ENCODE results near the gene SGMS1. TPM values are rescaled to one million over a fixed set of nuclear protein-coding genes. Genes with fewer than 3 reads are reported as not detected.

Gene SGMS1
- total and polyA plus RNA-seq, 2 donors (not counting 3 experiments of a cell fraction or from before 2014, with no cell fraction given), result 9.7 to 23.7 TPM

DNA sequence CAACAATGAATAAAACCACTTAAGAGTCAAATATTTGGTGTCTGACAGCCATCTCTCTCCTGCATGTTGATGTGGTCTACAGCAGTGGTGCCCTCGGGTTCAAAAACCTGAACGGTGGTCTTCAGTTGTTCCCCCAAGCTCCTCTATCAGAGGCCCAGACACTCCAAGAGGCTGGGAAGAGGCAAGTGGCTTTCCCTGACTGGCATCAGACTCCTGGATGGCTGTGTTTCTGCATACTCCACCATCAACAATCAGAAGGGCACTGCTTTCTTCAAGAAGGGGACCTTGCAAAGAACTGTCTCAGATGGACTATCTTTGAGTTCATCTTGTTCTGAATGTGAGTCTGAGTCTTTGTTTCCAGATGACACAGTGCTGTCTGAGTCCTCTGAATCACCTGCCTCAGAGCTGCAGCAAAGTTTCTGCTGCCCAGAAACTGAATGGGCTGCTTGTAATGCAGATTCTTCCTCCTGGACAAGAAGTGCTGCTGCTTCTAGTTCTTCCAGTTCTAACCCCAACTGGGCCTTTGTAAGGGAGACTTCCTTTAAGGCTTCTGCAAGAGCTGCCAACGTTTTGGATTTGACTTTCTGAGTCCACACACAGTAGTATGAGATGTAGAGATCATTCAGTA is 5.9 kb upstream of the SGMS1 start:
- dilution Hi-C loops (cut with MboI; ENCODE audit: extremely low pct_ligation_motif_present, low sequenced_read_pairs), result no loop called here

More for the DNA sequence above, 5.9 kb upstream of the SGMS1 start:
- Histone ChIP-seq H4K20me1 (replicated peaks; ENCODE audit: control insufficient read depth, extremely low read depth, insufficient read depth, low read length) (no peaks in the 10 kb centered on the region), H3K4me3 (replicated peaks in 1 of 3; ENCODE audit: insufficient read depth in 1 of 3, low read depth in 1 of 3, low read length in 3 of 3) (no peak overlapping the region), H3K27ac (ENCODE audit: insufficient read depth, low read depth, low read length) (no peak overlapping the region), H3K36me3 (ENCODE audit: control insufficient read depth in 2 of 2, extremely low read depth in 1 of 2, insufficient read depth in 2 of 2, low read length in 2 of 2) (no peaks in the 10 kb centered on the region), H3K4me2 (ENCODE audit: insufficient read depth, low read length) (no peak overlapping the region), H2AFZ (ENCODE audit: low read depth, low read length) (no peak overlapping the region), H3K4me1 (ENCODE audit: control insufficient read depth, extremely low read depth, insufficient read depth, low read length) (peaks cover 7% of the 10 kb centered on the region), H3K79me2 (ENCODE audit: control insufficient read depth, insufficient read depth, low read length) (no peaks in the 10 kb centered on the region), H3K9ac (replicated peaks; ENCODE audit: extremely low read depth, insufficient read depth, low read length) (no peak overlapping the region), H3K9me1 (replicated peaks; ENCODE audit: control insufficient read depth, extremely low read depth, insufficient read depth, low read length) (no peaks in the 10 kb centered on the region), H3K27me3 (ENCODE audit: control insufficient read depth in 2 of 2, insufficient read depth in 2 of 2, low read length in 2 of 2) (peaks cover 0 to 4% of the 10 kb centered on the region in 2 experiments), H3K9me3 (replicated peaks; ENCODE audit: control insufficient read depth, insufficient read depth, low read length) (no peaks in the 10 kb centered on the region)
- intact Hi-C loops (cut with micrococcal nuclease), result no loop called here
- DNase-seq (ENCODE audit: low read depth, low spot score) (no peak), FAIRE-seq (no peak)
- ChIA-PET CTCF (no interaction called here), POLR2A (no interaction called here)
- no TSS peak for BruUV-seq (replicated peaks)
- TF ChIP-seq FOS (IDR thresholded peaks at IDR 0.05; ENCODE audit: borderline replicate concordance, insufficient read depth, low read length), result no peak
- TF ChIP-seq MYC (IDR thresholded peaks at IDR 0.05; ENCODE audit: low read depth, low read length), result no peak
- TF ChIP-seq, protein P1, sequence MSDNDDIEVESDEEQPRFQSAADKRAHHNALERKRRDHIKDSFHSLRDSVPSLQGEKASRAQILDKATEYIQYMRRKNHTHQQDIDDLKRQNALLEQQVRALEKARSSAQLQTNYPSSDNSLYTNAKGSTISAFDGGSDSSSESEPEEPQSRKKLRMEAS (IDR thresholded peaks at IDR 0.05; ENCODE audit: insufficient read depth, insufficient read length), result no peak
- no peak for TF ChIP-seq GATA2 (IDR thresholded peaks at IDR 0.05; ENCODE audit: insufficient read depth, insufficient read length, low read depth, low read length)
- no peak for TF ChIP-seq POLR2AphosphoS5 (IDR thresholded peaks at IDR 0.05; ENCODE audit: insufficient read depth, low read depth, low read length)
- TF ChIP-seq EZH2 (IDR thresholded peaks at IDR 0.05; ENCODE audit: borderline replicate concordance, low read depth, low read length, severe bottlenecking), result no peak
- no peak for TF ChIP-seq JUN (IDR thresholded peaks at IDR 0.05; ENCODE audit: borderline replicate concordance, insufficient read depth, insufficient read length, low read depth)
- TF ChIP-seq CTCF (IDR thresholded peaks at IDR 0.05; ENCODE audit: extremely low read depth in 1 of 2, insufficient read depth in 1 of 2, low read depth in 1 of 2, low read length in 2 of 2), result no peak
- TF ChIP-seq POLR2A (IDR thresholded peaks at IDR 0.05; ENCODE audit: low read depth, low read length), result no peak

Measured in endothelial cell of umbilical vein (primary cell).